Neural cell (in vitro differentiated cells): Measurements from ENCODE around the gene AKAP6.

Experiments used
- EZH2 ChIP-seq: fragments of 200-600, 300-800 bp; shearing (Covaris generic), sonication (generic); IDR thresholded peaks from 2 replicates; pipeline ENCODE4 v1.6.1; 2014; ENCODE audit warnings: antibody characterized with exemption, low read length, borderline replicate concordance, mild to moderate bottlenecking; ENCODE audit not compliant: insufficient read depth, poor library complexity, severe bottlenecking
- SMC3 ChIP-seq: fragments of 450-650 bp; conservative IDR thresholded peaks from 2 replicates; pipeline ENCODE4 v1.6.1; 2014; ENCODE audit warnings: antibody characterized with exemption, mild to moderate bottlenecking, moderate library complexity; ENCODE audit not compliant: poor library complexity
- TF ChIP-seq, protein P1 (sequence below): IDR thresholded peaks from 2 replicates; pipeline ENCODE4 v1.6.1; 2012; ENCODE audit warnings: borderline replicate concordance
- TF ChIP-seq, protein P2 (sequence below): fragments of 450-650 bp; IDR thresholded peaks from 2 replicates; pipeline ENCODE4 v1.5.1; 2014; ENCODE audit warnings: antibody characterized with exemption, mild to moderate bottlenecking, moderate library complexity; ENCODE audit not compliant: poor library complexity, severe bottlenecking

DNA sequence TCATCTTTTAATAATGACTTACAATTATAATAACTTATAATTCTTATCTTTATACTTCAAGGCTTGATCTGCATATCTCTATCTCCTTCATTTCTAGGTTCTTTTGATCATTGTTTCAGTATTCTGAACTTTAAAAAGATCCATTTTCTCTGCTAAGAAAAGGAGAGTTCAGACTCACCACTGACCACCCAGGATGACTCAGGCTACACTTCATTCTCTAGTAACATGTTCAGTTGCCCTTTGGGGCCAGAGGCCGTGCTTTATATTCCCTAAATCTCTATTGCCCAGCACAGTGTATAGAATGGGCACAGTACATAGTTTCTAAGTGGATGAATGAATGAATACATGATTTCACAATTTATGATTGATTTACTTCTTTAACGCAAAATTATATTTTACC, 268.7 kb downstream of the AKAP6 start:
- TF ChIP-seq, protein P1, sequence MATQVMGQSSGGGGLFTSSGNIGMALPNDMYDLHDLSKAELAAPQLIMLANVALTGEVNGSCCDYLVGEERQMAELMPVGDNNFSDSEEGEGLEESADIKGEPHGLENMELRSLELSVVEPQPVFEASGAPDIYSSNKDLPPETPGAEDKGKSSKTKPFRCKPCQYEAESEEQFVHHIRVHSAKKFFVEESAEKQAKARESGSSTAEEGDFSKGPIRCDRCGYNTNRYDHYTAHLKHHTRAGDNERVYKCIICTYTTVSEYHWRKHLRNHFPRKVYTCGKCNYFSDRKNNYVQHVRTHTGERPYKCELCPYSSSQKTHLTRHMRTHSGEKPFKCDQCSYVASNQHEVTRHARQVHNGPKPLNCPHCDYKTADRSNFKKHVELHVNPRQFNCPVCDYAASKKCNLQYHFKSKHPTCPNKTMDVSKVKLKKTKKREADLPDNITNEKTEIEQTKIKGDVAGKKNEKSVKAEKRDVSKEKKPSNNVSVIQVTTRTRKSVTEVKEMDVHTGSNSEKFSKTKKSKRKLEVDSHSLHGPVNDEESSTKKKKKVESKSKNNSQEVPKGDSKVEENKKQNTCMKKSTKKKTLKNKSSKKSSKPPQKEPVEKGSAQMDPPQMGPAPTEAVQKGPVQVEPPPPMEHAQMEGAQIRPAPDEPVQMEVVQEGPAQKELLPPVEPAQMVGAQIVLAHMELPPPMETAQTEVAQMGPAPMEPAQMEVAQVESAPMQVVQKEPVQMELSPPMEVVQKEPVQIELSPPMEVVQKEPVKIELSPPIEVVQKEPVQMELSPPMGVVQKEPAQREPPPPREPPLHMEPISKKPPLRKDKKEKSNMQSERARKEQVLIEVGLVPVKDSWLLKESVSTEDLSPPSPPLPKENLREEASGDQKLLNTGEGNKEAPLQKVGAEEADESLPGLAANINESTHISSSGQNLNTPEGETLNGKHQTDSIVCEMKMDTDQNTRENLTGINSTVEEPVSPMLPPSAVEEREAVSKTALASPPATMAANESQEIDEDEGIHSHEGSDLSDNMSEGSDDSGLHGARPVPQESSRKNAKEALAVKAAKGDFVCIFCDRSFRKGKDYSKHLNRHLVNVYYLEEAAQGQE: no peak
- TF ChIP-seq SMC3 (no peak), EZH2 (no peak)
- TF ChIP-seq, protein P2, sequence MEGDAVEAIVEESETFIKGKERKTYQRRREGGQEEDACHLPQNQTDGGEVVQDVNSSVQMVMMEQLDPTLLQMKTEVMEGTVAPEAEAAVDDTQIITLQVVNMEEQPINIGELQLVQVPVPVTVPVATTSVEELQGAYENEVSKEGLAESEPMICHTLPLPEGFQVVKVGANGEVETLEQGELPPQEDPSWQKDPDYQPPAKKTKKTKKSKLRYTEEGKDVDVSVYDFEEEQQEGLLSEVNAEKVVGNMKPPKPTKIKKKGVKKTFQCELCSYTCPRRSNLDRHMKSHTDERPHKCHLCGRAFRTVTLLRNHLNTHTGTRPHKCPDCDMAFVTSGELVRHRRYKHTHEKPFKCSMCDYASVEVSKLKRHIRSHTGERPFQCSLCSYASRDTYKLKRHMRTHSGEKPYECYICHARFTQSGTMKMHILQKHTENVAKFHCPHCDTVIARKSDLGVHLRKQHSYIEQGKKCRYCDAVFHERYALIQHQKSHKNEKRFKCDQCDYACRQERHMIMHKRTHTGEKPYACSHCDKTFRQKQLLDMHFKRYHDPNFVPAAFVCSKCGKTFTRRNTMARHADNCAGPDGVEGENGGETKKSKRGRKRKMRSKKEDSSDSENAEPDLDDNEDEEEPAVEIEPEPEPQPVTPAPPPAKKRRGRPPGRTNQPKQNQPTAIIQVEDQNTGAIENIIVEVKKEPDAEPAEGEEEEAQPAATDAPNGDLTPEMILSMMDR: no peak
